MG63 (cell line): Measurements from ENCODE around the gene MAPK11. TPM values are rescaled to one million over a fixed set of nuclear protein-coding genes. Genes with fewer than 3 reads are reported as not detected.

Experiments
- DNase-seq: peaks from one replicate; pipeline ENCODE4 v3.0.0-alpha.2; 2020
- H3K27me3 ChIP-seq: fragments of 250-450 bp; sonication (Bioruptor Pico); 2 replicates; pipeline ENCODE4 v1.5.1; 2020; ENCODE audit warnings: mild to moderate bottlenecking, moderate library complexity
- H3K36me3 ChIP-seq: fragments of 250-450 bp; sonication (Bioruptor Pico); 2 replicates; pipeline ENCODE4 v1.5.1; 2020; ENCODE audit warnings: mild to moderate bottlenecking, moderate library complexity
- H3K4me3 ChIP-seq: fragments of 250-450 bp; sonication (Bioruptor Pico); 2 replicates; pipeline ENCODE4 v1.5.1; 2020; ENCODE audit warnings: mild to moderate bottlenecking, moderate library complexity
- H3K9me3 ChIP-seq: fragments of 250-450 bp; sonication (Bioruptor Pico); 2 replicates; pipeline ENCODE4 v1.5.1; 2020; ENCODE audit warnings: mild to moderate bottlenecking, moderate library complexity
- total RNA-seq: library from RNA; depleted of rRNA; stranded (reverse); fragments of >200 nt; shearing (Covaris generic); gene quantifications from 2 replicates; pipeline ENCODE4 v1.2.3, GENCODE V29; 2014; ENCODE audit warnings: low replicate concordance

Gene MAPK11
- total RNA-seq, 1 experiment from 2014 or later, result 27.8 TPM

GRCh38 chr22:50310031-50310722, 40.0 kb upstream of the MAPK11 start:
- Histone ChIP-seq H3K27me3 (no peaks in the 10 kb centered on the region), H3K4me3 (no peak overlapping the region), H3K36me3 (peaks cover 7% of the 10 kb centered on the region), H3K9me3 (no peaks in the 10 kb centered on the region)
- no peak for DNase-seq

DNA sequence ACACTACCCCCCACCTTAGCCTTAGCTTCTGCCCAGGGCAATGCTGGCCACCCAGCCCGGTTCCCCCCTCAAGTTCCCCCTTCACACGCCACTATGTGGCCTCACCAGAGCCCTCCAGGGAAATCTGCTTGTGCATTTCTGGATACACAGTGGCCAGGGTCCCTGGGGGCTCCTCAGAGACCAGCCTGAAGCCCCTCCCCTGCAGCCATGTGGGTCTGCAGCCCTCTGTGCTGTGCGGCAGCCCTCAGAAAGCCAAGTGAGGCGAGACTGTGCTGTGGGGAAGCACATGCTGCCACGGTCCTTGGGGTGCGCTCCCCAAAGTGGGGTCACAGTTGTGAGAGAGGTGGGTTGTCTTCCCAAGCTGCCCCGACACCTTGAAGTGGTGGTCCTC, 39.4 kb upstream of the MAPK11 start:
- no peak overlapping the region for H3K4me3 ChIP-seq
- H3K9me3 ChIP-seq, result no peaks in the 10 kb centered on the region
- peaks cover 7% of the 10 kb centered on the region for H3K36me3 ChIP-seq
- H3K27me3 ChIP-seq, result no peaks in the 10 kb centered on the region
- DNase-seq, result no peak

DNA sequence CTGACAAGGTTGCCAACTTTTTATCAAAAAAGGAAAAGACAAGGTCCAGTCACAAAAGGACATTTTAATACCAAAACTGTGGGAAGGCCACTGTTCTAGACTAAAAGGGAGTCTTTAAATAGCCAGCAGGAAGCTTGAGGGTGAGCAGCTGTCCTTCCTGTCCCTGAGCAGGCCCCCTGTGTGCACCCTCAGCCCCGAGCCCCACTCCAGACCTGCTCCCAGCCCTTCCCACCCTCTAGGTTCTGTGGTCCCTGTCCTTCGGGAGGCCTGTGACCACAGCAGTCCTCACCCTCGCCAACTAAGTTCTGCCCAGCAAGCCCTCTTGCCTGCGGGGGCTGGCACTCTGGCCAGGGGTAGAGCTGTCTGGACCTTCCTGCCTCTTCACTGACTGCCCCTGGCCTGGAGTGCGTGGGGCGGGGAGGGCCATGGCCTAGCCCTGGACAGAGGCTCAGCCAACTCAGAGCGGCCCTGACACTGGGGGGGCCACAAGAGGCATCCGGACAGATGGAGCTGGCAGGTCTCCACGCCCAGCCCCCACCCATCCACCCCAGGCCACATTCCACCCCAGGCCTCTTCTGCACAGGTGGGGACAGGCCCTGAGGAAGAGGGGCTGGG, 38.9 kb upstream of the MAPK11 start:
- Histone ChIP-seq H3K9me3 (no peaks in the 10 kb centered on the region), H3K27me3 (no peaks in the 10 kb centered on the region), H3K4me3 (no peak overlapping the region), H3K36me3 (peaks cover 9% of the 10 kb centered on the region)
- no peak for DNase-seq

- Histone ChIP-seq H3K9me3 (no peaks in the 10 kb centered on the region), H3K4me3 (no peak overlapping the region), H3K36me3 (peaks cover 15% of the 10 kb centered on the region), H3K27me3 (no peaks in the 10 kb centered on the region)
- no peak for DNase-seq
These were observed 38.4 kb upstream of the MAPK11 start for GRCh38 chr22:50308597-50308935.

DNA sequence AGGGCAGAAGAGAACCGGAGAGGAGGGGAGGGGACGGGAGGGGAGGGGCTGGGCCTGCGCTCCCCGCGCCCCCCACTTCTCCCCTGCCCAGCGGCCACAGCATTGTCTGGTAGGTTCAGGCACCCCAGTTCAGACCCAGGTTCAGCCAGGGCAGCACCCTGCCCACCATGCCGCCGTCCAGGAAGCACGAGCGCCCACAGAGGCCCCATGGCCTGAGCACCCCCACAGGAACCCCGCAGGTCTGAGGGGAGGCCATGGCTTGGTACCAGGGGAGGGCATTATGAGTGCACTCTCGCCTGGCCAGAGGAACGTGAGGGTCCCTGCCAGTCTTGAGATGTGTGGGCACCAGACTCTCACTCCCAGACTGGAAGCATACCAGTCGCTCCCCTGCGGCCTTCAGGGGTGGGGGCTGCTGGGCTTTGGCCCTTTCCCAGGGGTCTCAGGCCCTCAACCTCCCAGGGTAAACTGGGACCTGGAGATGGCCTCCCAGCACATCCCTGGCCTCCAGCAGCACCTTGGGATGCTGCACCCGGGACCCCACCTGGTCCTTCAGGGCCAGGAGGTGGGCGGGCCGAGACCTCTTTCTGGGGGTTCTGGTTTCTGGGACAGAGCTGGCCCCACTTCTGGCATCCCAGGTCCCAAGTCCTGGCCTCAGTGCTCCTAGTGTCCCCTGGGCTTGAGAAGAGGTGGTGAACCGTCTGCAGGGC, 37.9 kb upstream of the MAPK11 start:
- no peak for DNase-seq
- peaks cover 20% of the 10 kb centered on the region for H3K36me3 ChIP-seq

DNA sequence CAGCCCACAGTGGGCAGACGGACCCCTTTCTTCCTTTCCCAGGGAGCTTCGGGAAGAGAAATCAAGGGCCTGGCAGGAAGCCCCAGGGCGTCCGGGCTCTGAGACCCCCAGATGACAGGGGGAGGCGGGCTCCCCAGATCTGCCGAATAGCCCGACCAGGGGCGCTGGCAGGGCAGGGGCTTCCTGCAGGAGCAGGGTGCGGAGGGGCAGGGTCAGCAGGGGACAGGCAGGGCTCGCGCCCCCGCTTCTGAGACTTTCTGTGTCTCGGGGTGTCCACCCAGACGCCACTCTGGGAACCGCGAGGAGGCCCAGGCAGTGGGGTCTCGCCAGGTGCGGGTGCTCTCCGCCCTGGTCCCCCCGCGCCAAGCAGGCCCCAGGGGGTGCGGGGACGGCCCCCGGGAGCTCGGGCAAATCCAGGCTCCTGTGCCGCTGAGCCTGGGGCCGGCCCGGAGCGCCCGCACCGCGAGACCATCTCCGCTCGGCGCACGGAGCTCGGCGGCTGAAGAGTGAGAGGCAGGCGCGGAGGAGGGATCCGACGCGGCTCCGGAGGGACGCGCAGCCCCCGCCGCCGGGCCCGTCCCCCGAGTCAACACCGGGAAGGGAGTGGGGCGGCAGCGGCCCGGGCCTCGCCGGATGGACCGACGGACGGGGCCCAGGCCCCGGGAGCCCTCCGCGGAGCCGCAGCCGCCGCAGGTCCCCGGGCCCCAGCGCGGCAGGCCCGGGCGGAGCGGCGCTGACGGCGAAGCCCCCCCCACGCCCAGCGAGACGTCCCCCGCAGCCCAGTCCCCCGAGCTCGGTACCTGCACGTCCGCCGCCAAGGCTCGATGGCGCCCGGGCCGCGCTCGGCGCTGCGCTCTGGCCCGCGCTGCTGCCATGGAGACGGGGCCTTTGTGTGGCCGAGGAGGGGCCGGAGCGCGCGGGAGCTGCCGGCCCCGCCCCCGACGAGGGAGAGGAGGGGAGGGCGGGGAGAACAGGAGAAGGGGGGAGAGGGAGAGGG, 36.9 kb upstream of the MAPK11 start, which contains the start of gene PLXNB2:
TSS of gene PLXNB2 (minus strand) at position 894 of the 997 bp plus-strand sequence. CDS start 17,062 bp downstream, outside the sequence.
- Histone ChIP-seq H3K9me3 (no peaks in the 10 kb centered on the region), H3K4me3 (peak within 1 kb of the TSS; percentile 88), H3K27me3 (no peaks in the 10 kb centered on the region), H3K36me3 (peaks cover 24% of the 10 kb centered on the region)
- DNase-seq, result peak; percentile 80

More for the DNA sequence above, 37.9 kb upstream of the MAPK11 start:
- no peaks in the 10 kb centered on the region for H3K27me3 ChIP-seq
- no peak overlapping the region for H3K4me3 ChIP-seq
- no peaks in the 10 kb centered on the region for H3K9me3 ChIP-seq

- peaks cover 32% of the 10 kb centered on the region for H3K36me3 ChIP-seq
- DNase-seq, result peak; percentile 99
- peak overlapping the region; percentile 88 for H3K4me3 ChIP-seq
- H3K9me3 ChIP-seq, result no peaks in the 10 kb centered on the region
- no peaks in the 10 kb centered on the region for H3K27me3 ChIP-seq
These were observed 35.9 kb upstream of the MAPK11 start for GRCh38 chr22:50305923-50306566.

- peaks cover 34% of the 10 kb centered on the region for H3K36me3 ChIP-seq
- H3K9me3 ChIP-seq, result no peaks in the 10 kb centered on the region
- H3K4me3 ChIP-seq, result peak overlapping the region; percentile 88
- H3K27me3 ChIP-seq, result no peaks in the 10 kb centered on the region
- DNase-seq, result no peak
These were observed 35.3 kb upstream of the MAPK11 start for GRCh38 chr22:50305393-50305922.

DNA sequence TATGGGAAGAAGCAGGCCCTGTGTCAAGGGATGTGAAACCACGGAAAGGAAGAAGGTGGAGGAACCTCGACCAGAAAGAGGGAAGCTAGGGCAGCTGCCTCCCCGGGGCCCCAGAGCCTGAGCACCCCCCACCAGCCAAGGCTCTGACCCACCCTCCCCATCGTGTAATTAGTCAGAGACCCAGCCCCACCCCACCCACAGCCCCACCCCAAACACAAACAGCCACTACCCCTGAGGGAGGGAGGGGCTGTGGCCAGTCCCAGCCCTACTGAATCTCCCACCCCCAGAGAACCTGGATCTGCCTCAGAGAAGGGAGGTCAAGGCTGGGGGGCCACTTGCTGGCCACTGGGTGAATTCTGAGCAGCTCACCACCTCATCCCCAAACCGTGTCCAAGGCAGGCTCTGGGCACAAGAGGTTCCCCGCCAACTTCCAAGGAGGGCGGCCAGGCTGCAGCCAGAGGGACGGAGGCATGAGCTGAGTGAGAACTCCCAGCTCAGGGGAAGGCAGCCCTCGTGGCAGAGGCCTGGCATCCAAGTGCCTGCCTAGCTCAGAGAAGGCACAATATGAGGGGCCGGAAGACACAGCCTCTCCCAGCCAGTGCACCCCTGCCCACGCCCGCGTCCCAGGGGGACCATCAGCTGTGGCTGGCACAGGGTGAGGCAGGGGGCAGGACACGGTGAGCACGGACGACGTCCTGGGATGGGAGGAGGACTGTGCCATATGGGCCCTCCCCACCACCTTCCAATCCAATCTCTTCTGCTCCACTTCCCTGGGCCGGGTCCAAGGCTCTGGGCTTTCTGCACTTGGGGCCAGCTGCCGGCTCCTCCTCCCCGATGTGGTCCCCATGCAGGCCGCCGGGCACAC, 34.6 kb upstream of the MAPK11 start:
- Histone ChIP-seq H3K36me3 (peaks cover 34% of the 10 kb centered on the region), H3K27me3 (no peaks in the 10 kb centered on the region)

DNA sequence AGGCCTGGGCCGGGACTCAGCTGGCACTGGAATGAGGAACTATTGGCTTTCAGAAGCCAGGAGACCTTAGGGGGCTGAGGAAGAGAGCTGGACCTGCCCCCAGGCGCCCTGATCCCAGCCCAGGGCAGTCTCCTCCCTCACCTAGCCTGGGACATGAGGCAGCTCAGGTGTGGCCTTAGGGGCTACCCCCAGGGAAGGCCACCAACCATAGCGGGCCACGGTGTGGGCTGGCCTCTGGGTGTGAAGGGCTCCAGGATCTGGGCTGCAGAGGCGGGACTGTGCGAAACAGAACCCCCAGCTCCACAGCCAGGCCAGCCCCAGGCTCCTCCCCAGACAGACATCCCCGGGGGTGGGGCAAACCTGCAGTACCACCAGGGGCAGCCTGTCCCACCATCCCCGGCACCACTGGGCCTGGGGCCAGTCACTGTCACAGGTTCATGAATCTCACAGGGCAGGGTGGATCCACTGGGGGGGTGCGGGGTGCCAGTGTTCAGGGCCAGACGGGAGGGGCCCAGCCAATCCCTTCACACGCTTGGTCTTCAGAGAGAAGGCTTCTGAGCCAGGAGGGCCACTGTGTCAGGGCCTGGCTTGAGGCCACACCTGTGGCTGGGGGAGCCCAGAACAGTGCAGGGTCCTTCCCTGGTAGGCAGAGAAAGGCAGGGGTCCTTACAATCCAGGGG, 33.8 kb upstream of the MAPK11 start:
- Histone ChIP-seq H3K27me3 (no peaks in the 10 kb centered on the region), H3K4me3 (peak overlapping the region; percentile 25), H3K36me3 (peaks cover 34% of the 10 kb centered on the region), H3K9me3 (no peaks in the 10 kb centered on the region)
- DNase-seq, result peak; percentile 78

More for the DNA sequence above, 34.6 kb upstream of the MAPK11 start:
- Histone ChIP-seq H3K4me3 (peak overlapping the region; percentile 88), H3K9me3 (no peaks in the 10 kb centered on the region)
- DNase-seq, result peak; percentile 95

DNA sequence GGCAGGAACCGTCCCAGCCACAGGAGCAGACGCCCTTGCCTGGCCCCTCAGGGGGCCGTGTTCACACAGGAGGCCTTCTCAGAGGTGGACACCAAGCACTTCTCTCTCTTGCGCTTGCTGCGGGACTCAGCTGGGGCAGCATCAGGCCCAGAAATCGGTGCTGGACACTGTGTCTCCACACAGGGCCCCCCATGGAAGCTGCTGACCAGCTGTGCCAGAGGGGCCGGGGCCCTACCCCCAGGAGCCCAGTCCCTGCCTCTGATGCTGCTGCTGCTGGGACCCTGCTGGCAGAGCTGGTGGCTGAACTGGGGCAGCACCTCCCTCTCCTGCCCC, 33.3 kb upstream of the MAPK11 start:
- H3K27me3 ChIP-seq, result no peaks in the 10 kb centered on the region
- no peaks in the 10 kb centered on the region for H3K9me3 ChIP-seq
- H3K36me3 ChIP-seq, result peaks cover 36% of the 10 kb centered on the region
- DNase-seq, result no peak
- H3K4me3 ChIP-seq, result no peak overlapping the region

- peaks cover 36% of the 10 kb centered on the region for H3K36me3 ChIP-seq
- DNase-seq, result no peak
- no peaks in the 10 kb centered on the region for H3K27me3 ChIP-seq
These were observed 32.4 kb upstream of the MAPK11 start for GRCh38 chr22:50302564-50302963.

DNA sequence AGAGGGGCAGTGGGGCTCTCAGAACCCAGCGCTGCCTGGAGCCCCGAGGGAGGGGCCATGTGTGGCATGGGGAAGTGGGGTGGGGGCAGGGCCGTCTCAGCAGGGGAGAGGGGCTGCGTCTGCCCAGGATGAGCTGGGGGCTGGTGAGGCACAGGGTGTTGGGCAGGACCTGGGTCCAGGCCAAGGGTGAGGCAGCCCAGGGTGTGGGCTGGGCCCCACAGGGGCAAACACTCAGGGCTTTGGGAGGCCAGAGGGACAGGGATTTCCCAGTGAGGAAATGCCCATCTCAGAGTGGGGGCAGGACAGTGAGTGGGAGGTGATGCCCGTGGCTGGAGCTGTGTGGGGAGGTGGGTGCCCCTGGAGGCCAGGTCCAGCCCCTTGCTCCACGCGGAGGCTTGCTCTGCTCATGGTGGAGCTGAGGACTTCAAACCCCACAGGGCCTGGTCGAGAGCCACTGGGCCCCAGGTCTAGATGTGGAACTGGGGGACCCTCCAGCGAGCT, 31.9 kb upstream of the MAPK11 start:
- Histone ChIP-seq H3K36me3 (peaks cover 36% of the 10 kb centered on the region), H3K27me3 (no peaks in the 10 kb centered on the region), H3K9me3 (no peaks in the 10 kb centered on the region), H3K4me3 (no peak overlapping the region)
- peak; percentile 83 for DNase-seq

More at GRCh38 chr22:50302564-50302963, 32.4 kb upstream of the MAPK11 start:
- Histone ChIP-seq H3K9me3 (no peaks in the 10 kb centered on the region), H3K4me3 (no peak overlapping the region)

GRCh38 chr22:50301581-50301991, 31.4 kb upstream of the MAPK11 start:
- no peak for DNase-seq
- H3K4me3 ChIP-seq, result no peak overlapping the region
- peaks cover 33% of the 10 kb centered on the region for H3K36me3 ChIP-seq
- H3K27me3 ChIP-seq, result no peaks in the 10 kb centered on the region
- no peaks in the 10 kb centered on the region for H3K9me3 ChIP-seq
